SK-MEL-5 (cell line): ENCODE measurements around the gene ZNF723. TPM values are rescaled to one million over a fixed set of nuclear protein-coding genes. Genes with fewer than 3 reads are reported as not detected.
"Not testable (repeated sequence)": the region's sequence is repeated elsewhere in the genome, so short reads cannot be mapped to it uniquely, and the experiment has no call there.

ENCODE experiments used
- DNase-seq: peaks from one replicate; pipeline ENCODE4 v3.0.0-alpha.2; 2016; ENCODE audit warnings: low read depth, low spot score
- in situ Hi-C: cut with HindIII; loops from 2 replicates; pipeline ENCODE4 v1.10.0; 2016; ENCODE audit warnings: low sequenced_read_pairs, high pct_unique_total_duplicates, low pct_unique_long_range_greater_than_20kb
- polyA plus RNA-seq, 2 experiments: library from polyadenylated mRNA; depleted of rRNA; stranded (reverse); fragments of >200 nt; gene quantifications; 2 replicates each; pipeline ENCODE4 v1.2.3, GENCODE V29; 2015
- small RNA-seq, 2 experiments: library from RNA; depleted of rRNA; stranded (forward); fragments of <200 nt; gene quantifications; one replicate each; pipeline ENCODE3, GENCODE V24; 2014
- total RNA-seq: library from RNA; depleted of rRNA; stranded (reverse); fragments of >200 nt; shearing (Covaris generic); gene quantifications from 2 replicates; pipeline ENCODE4 v1.2.3, GENCODE V29; 2014; rRNA removed

ZNF723 gene
- not detected in 2 replicates for total RNA-seq
- polyA plus RNA-seq (2015; cell fraction: cytosol; rRNA removed): 0.06 TPM in 1 of 2 replicates, not detected in the other
- polyA plus RNA-seq (2015; cell fraction: nucleus; rRNA removed): not detected in 2 replicates

- no peak for DNase-seq
- in situ Hi-C loops: no loop called here
Observed at GRCh38 chr19:22832031-22832762, at the start of gene ZNF723. Gene ZNF723, plus strand, starts transcription at chr19:22832291. Its CDS starts 89 bp downstream, at chr19:22832380.

DNA sequence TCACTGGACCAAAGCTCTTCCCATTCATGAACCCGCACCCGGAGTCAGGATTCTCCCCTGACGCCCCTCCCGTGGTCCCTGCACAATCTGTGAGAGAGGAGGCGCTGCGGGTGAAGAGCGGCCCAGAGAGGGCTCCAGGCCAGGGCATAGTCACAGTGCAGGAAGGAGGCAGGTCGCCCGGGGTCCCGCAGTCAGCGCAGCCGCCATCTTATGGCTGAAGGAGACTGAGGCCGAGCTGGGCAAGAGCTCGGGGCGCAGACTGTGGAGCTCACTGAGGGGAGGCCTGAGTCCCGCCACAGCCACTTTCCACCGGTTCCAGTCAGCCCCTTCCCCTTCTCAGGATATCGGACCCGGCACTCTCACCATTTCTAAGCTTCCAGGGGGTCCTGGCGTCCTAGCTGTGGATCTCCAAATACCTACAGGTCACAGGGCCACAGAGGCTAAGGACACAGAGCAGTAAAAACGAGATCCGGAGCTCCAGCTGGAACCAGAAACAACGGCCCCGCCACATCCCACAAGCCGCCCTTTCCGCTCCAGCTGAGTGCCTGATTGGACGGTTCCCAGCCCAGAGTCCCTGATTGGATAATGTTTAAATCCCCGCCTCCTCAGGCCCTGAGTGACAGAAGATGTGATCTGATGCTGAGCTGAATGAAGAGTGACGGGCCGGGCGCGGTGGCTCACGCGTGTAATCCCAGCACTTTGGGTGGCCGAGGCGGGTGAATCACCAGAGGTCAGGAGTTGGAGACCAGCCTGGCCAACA is 48.3 kb upstream of the ZNF723 start, which contains the start of gene ZNF99:
TSS of gene ZNF99 (minus strand) at position 501 of the 760 bp plus-strand sequence. CDS start at position 366, 135 bp downstream.
- no peak for DNase-seq
- in situ Hi-C loops: no loop called here

- DNase-seq, in situ Hi-C loops: not testable (repeated sequence)
Observed at GRCh38 chr19:22792863-22793262, 39.2 kb upstream of the ZNF723 start.

GRCh38 chr19:22797040-22797439 is 35.1 kb upstream of the ZNF723 start:
- DNase-seq: no peak
- in situ Hi-C loops: no loop called here

DNA sequence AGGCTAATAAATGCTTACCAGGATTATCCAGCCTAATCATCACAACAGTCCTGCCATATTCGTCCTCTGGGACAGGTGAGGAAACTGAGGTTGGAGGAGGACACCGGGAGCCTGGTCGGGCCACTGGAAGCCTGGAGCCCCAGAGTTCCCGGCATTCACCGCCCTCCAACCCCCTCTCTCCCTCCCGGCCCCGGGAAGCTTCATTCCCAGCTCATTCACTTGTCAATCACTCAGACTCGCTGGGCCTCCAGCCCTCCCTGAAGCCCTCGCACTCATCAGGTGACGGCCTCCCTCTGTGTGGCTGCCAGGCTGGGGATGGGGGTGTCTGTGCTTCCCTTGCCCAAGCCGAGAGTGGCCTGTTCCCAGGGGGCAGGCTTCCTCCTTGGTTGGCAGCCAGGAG is 25.7 kb upstream of the ZNF723 start:
- DNase-seq: no peak
- in situ Hi-C loops: no loop called here

DNA sequence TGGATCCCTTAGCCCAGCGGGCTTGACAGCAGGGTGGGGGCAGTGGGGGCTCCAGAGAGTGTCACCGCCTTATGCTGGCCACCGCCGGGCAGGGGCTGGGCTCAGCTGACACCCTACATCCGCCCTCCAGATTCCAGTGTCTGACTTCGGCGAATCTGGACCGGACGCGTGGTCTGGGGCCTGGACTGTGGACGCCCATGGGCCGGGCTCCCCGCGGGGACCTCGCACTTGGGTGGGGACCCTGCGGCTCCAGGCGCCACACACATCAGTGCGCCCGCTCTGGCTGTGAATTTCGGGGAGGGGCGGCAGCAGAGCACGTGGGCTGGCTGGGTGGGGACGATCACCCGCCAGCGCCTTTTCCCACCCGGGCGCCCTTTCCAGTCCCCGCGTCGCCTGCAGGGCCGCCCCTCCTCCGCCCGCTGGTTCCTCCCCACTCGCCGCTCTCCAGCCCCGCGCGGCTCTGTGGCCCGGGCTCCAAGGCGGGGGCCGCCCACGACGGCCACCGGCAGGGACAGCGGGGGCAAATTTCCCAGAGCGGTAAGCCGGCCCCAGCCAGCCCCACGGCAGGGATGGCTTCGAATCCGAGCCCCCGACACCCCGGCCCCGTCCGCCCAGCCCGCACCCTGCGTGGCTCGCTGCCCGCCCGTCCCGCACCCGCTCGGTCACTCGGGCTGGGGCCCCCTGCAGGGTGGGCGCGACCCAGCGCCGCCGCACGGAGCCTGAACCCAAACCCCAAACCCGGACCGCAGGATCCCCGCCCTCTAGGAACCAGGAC is 24.8 kb upstream of the ZNF723 start:
- DNase-seq: no peak
- in situ Hi-C loops: no loop called here

DNA sequence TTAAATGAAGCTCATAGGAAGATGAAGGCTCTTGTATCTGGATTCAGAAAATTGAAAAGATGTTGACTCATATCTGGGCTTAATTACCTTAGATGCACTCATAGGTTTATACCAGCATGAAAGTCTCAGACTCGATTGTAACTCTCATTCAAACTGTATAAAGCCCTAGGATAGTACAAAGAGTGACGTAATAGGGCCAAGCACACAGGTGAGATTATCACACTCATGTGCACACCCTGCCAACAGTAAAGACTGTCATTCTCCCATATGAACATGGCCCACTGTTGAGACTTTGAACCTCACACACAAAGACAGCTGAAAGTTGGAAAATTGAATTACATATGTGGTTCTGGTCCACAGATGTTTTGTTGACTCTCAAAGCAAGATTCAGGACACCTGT is 18.0 kb upstream of the ZNF723 start:
- no peak for DNase-seq
- in situ Hi-C loops: no loop called here

GRCh38 chr19:22831211-22831610 is 880 bp upstream of the ZNF723 start:
- in situ Hi-C loops: no loop called here
- DNase-seq: no peak

DNA sequence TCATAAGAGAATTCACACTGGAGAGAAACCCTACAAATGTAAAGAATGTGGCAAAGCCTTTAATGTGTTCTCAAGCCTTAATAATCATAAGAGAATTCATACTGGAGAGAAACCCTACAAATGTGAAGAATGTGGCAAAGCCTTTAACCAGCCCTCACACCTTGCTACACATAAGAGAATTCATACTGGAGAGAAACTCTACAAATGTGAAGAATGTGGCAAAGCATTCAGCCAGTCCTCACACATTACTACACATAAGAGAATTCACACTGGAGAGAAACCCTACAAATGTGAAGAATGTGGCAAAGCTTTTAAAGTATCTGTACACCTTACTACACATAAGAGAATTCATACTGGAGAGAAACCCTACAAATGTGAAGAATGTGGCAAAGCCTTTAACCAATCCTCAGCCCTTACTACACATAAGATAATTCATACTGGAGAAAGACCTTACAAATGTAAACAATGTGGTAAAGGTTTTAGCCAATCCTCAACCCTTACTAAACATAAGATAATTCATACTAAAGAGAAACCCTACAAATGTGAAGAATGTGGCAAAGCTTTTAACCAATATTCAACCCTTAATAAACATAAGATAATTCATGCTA is 25.7 kb downstream of the ZNF723 start:
- in situ Hi-C loops, DNase-seq: not testable (repeated sequence)

DNA sequence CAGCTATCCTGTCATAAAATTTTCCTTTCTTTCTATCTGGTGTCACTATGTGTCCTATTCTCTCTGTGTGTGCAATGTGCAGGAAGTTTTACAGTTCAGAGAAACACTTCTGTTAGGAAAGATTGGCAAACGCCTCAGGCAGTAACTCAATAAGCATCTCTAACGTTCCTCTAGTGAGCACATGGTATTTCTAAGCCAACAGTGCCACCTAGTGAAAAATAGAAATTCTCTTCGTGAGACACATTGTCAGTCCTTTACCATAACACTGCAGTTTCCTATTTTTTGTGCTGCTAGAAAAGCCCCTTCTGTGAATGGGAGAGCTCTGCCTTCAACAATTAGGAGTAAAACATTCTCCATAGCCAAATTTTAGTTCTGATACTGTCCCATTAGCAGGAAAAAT is 50.7 kb downstream of the ZNF723 start:
- in situ Hi-C loops: no loop called here
- peak; percentile 58 for DNase-seq

DNA sequence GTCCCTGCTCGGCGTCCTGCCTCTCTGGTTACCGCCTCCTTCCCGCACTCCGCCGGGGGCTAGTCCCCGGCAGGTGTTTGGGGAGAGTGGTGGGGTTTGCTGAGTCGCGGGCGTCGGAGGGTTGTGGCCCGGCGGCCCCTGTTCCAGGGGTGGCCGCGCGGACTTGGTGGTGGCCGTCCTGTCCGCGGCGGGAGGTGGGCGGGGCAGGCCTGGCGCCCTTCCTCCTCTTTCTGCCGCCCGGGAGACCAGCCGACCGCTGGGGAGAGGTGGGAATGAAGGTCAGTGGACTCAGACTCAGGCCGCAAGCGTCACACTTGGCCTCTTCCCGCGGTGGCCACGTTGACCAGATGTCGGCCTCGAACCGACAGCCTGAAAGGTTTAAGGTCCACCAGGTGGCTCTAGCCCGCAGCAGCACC is 61.8 kb downstream of the ZNF723 start:
- in situ Hi-C loops: no loop called here
- DNase-seq: no peak

DNA sequence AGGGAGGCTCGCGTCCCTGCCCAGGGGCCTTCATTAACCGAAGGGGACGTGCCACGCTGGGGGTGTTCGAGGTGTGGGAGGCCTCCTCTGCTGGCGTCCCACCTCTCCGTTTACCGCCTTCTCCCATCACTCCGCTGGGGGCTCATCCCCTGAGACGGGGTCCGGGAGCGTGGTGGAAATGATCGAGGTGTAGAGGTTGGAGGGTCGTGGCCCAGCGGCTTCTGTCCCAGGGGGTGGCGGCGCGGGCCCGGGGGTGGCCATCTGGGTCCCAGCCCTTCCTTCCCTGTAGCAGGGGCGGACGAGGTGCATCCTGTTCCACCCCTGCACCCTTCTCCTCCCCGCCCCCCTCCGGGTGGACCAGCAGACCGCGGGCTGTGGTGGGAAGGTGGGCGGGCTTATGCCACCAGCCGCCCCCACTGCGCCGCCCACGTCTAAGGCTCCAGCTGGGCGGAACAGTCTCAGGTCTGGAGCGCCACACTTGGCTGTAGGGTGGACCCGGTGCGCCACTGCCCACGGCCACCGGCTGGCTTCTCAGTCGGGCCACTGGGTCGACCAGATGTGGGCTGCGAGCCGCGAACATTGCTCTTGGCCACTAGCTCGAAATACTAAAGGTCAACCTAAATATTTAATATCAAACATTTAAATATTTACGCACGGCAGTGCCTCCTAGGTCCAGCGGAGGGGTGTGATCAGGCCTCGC is 69.5 kb downstream of the ZNF723 start:
- no peak for DNase-seq
- in situ Hi-C loops: no loop called here

Small RNA genes lying within 50 kb of the gene (small RNA-seq; reads per million reads assigned to genes)
- gene VN1R88P: 0 reads per million in 2 experiments

Other genes starting within 250 kb of the ZNF723 start
- not detected in 2 replicates for gene ZNF492, start 198.0 kb upstream of the ZNF723 start, total RNA-seq
- not detected in 2 replicates for gene ZNF99, start 48.1 kb upstream of the ZNF723 start, total RNA-seq
- gene ZNF728, start 170.9 kb downstream of the ZNF723 start, total RNA-seq: 0.42 and 0.53 TPM in 2 replicates